ENCODE results near the gene PLA2G4E.

PLA2G4E gene

GRCh38 chr15:41977757-41978383 is 43.0 kb downstream of the PLA2G4E start:
- Histone ChIP-seq H3K36me3 (ENCODE audit: control insufficient read depth in 1 of 2, insufficient read depth in 2 of 2, low read depth in 1 of 2, low read length in 2 of 2) (no peaks in the 10 kb centered on the region), H3K4me2 (ENCODE audit: low read length, poor library complexity, severe bottlenecking) (no peak overlapping the region), H2BK15ac (ENCODE audit: low read depth, poor library complexity, severe bottlenecking) (no peak overlapping the region), H3K4me1 (ENCODE audit: control insufficient read depth, insufficient read depth, low read depth, low read length) (peaks cover 2% of the 10 kb centered on the region), H3K23ac (ENCODE audit: low read length in 2 of 2) (no peak overlapping the region), H2BK120ac (ENCODE audit: low read depth, low read length) (no peak overlapping the region), H3K4me3 (ENCODE audit: insufficient read depth in 1 of 2, low read depth in 1 of 2, low read length in 2 of 2) (no peak overlapping the region), H3K27ac (ENCODE audit: low read length, poor library complexity, severe bottlenecking) (no peak overlapping the region), H3K4ac (ENCODE audit: low read depth in 1 of 2, low read length in 2 of 2) (no peak overlapping the region), H2BK12ac (ENCODE audit: low read length in 2 of 2) (no peak overlapping the region), H2AK5ac (ENCODE audit: low read length, severe bottlenecking) (no peak overlapping the region), H3K18ac (ENCODE audit: low read depth in 1 of 2, low read length in 2 of 2) (no peak overlapping the region), H3K27me3 (ENCODE audit: control insufficient read depth in 1 of 2, insufficient read depth in 1 of 2, low read length in 2 of 2) (peaks cover 0 to 11% of the 10 kb centered on the region in 2 experiments), H3K9ac (ENCODE audit: low read length) (no peak overlapping the region), H4K8ac (ENCODE audit: low read length) (no peak overlapping the region), H4K91ac (ENCODE audit: low read length) (no peak overlapping the region), H3K79me1 (replicated peaks; ENCODE audit: low read length, poor library complexity, severe bottlenecking) (no peaks in the 10 kb centered on the region), H2BK5ac (ENCODE audit: low read depth, low read length, poor library complexity, severe bottlenecking) (no peak overlapping the region), H3K14ac (ENCODE audit: low read length in 2 of 2) (no peak overlapping the region), H2AFZ (ENCODE audit: low read depth, low read length) (no peak overlapping the region), H3K9me3 (ENCODE audit: control insufficient read depth, low read length) (no peaks in the 10 kb centered on the region)
- 90% methylated on average over 5 of the region's 6 CpGs for WGBS
- no peak for DNase-seq

DNA sequence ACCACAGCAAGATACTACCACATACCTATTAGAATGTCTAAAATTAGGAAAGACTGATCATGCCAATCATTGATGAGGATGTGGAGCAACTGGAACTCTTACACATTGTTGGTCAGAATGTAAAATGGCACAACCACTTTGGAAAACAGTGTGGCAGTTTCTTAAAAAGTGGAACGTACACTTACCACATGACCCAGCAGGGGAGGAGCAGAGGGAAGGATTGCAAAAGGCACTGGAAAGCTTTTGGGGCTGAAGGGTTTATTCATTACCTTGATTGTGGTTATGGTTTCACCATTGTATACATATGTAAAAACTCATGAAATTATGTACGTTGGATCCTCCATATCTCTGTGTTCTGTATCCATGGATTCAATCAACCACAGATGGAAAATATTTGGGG is 45.2 kb downstream of the PLA2G4E start:
- no peak overlapping the region for H4K8ac ChIP-seq (ENCODE audit: low read length)
- no peaks in the 10 kb centered on the region for H3K79me1 ChIP-seq (replicated peaks; ENCODE audit: low read length, poor library complexity, severe bottlenecking)
- no peak overlapping the region for H3K14ac ChIP-seq (ENCODE audit: low read length in 2 of 2)
- no peak overlapping the region for H3K23ac ChIP-seq (ENCODE audit: low read length in 2 of 2)
- H3K27me3 ChIP-seq (ENCODE audit: control insufficient read depth in 1 of 2, insufficient read depth in 1 of 2, low read length in 2 of 2): peaks cover 0 to 11% of the 10 kb centered on the region in 2 experiments
- no peak overlapping the region for H4K91ac ChIP-seq (ENCODE audit: low read length)
- H2BK12ac ChIP-seq (ENCODE audit: low read length in 2 of 2): no peak overlapping the region
- no peak overlapping the region for H2BK5ac ChIP-seq (ENCODE audit: low read depth, low read length, poor library complexity, severe bottlenecking)
- no peak overlapping the region for H3K4me3 ChIP-seq (ENCODE audit: insufficient read depth in 1 of 2, low read depth in 1 of 2, low read length in 2 of 2)
- no peak overlapping the region for H3K4me2 ChIP-seq (ENCODE audit: low read length, poor library complexity, severe bottlenecking)
- H3K36me3 ChIP-seq (ENCODE audit: control insufficient read depth in 1 of 2, insufficient read depth in 2 of 2, low read depth in 1 of 2, low read length in 2 of 2): peaks cover 0 to 5% of the 10 kb centered on the region in 2 experiments
- H3K4ac ChIP-seq (ENCODE audit: low read depth in 1 of 2, low read length in 2 of 2): no peak overlapping the region
- H3K9ac ChIP-seq (ENCODE audit: low read length): no peak overlapping the region
- H2AFZ ChIP-seq (ENCODE audit: low read depth, low read length): no peak overlapping the region
- 50% methylated on average over 1 of the region's 2 CpGs for WGBS
- no peak for DNase-seq
- no peak overlapping the region for H2BK15ac ChIP-seq (ENCODE audit: low read depth, poor library complexity, severe bottlenecking)
- H3K9me3 ChIP-seq (ENCODE audit: control insufficient read depth, low read length): no peaks in the 10 kb centered on the region
- no peak overlapping the region for H2AK5ac ChIP-seq (ENCODE audit: low read length, severe bottlenecking)
- H3K27ac ChIP-seq (ENCODE audit: low read length, poor library complexity, severe bottlenecking): no peak overlapping the region
- H2BK120ac ChIP-seq (ENCODE audit: low read depth, low read length): no peak overlapping the region
- peaks cover 2% of the 10 kb centered on the region for H3K4me1 ChIP-seq (ENCODE audit: control insufficient read depth, insufficient read depth, low read depth, low read length)
- H3K18ac ChIP-seq (ENCODE audit: low read depth in 1 of 2, low read length in 2 of 2): no peak overlapping the region

DNA sequence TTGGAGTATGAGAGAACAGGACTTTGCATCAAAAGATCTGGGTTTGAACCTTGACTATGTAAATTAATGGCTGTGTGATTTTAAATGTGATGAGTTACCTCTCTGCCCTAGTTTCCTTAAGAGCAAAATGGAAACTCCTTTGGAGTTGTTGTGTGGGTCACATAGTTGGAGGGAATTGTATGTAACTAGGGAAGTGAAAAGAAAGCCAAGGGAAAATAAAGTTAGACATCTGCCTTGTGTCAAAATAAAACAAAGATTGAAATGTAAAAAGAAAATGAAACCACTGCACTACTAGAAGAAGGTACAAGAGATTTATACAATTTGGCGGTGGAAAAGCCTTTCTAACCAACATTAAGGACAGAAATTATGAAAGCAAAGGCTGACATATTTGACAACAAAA is 46.8 kb downstream of the PLA2G4E start:
- H2AK5ac ChIP-seq (ENCODE audit: low read length, severe bottlenecking): no peak overlapping the region
- H3K23ac ChIP-seq (ENCODE audit: low read length in 2 of 2): no peak overlapping the region
- no peak overlapping the region for H3K4me3 ChIP-seq (ENCODE audit: insufficient read depth in 1 of 2, low read depth in 1 of 2, low read length in 2 of 2)
- H3K14ac ChIP-seq (ENCODE audit: low read length in 2 of 2): no peak overlapping the region
- no peak overlapping the region for H2AFZ ChIP-seq (ENCODE audit: low read depth, low read length)
- no peak overlapping the region for H4K8ac ChIP-seq (ENCODE audit: low read length)
- H3K4me2 ChIP-seq (ENCODE audit: low read length, poor library complexity, severe bottlenecking): no peak overlapping the region
- no peak overlapping the region for H3K4ac ChIP-seq (ENCODE audit: low read depth in 1 of 2, low read length in 2 of 2)
- peaks cover 0 to 5% of the 10 kb centered on the region in 2 experiments for H3K36me3 ChIP-seq (ENCODE audit: control insufficient read depth in 1 of 2, insufficient read depth in 2 of 2, low read depth in 1 of 2, low read length in 2 of 2)
- no peaks in the 10 kb centered on the region for H3K79me1 ChIP-seq (replicated peaks; ENCODE audit: low read length, poor library complexity, severe bottlenecking)
- H2BK5ac ChIP-seq (ENCODE audit: low read depth, low read length, poor library complexity, severe bottlenecking): no peak overlapping the region
- no peak for DNase-seq
- peaks cover 4% of the 10 kb centered on the region for H3K4me1 ChIP-seq (ENCODE audit: control insufficient read depth, insufficient read depth, low read depth, low read length)
- no peak overlapping the region for H2BK15ac ChIP-seq (ENCODE audit: low read depth, poor library complexity, severe bottlenecking)
- H3K27me3 ChIP-seq (ENCODE audit: control insufficient read depth in 1 of 2, insufficient read depth in 1 of 2, low read length in 2 of 2): peaks cover 0 to 11% of the 10 kb centered on the region in 2 experiments
- H3K27ac ChIP-seq (ENCODE audit: low read length, poor library complexity, severe bottlenecking): no peak overlapping the region
- H3K18ac ChIP-seq (ENCODE audit: low read depth in 1 of 2, low read length in 2 of 2): no peak overlapping the region
- no peak overlapping the region for H2BK12ac ChIP-seq (ENCODE audit: low read length in 2 of 2)
- no peaks in the 10 kb centered on the region for H3K9me3 ChIP-seq (ENCODE audit: control insufficient read depth, low read length)
- H3K9ac ChIP-seq (ENCODE audit: low read length): no peak overlapping the region
- H2BK120ac ChIP-seq (ENCODE audit: low read depth, low read length): no peak overlapping the region
- WGBS: no CpG with 5 or more reads among the region's 1 CpG
- no peak overlapping the region for H4K91ac ChIP-seq (ENCODE audit: low read length)

DNA sequence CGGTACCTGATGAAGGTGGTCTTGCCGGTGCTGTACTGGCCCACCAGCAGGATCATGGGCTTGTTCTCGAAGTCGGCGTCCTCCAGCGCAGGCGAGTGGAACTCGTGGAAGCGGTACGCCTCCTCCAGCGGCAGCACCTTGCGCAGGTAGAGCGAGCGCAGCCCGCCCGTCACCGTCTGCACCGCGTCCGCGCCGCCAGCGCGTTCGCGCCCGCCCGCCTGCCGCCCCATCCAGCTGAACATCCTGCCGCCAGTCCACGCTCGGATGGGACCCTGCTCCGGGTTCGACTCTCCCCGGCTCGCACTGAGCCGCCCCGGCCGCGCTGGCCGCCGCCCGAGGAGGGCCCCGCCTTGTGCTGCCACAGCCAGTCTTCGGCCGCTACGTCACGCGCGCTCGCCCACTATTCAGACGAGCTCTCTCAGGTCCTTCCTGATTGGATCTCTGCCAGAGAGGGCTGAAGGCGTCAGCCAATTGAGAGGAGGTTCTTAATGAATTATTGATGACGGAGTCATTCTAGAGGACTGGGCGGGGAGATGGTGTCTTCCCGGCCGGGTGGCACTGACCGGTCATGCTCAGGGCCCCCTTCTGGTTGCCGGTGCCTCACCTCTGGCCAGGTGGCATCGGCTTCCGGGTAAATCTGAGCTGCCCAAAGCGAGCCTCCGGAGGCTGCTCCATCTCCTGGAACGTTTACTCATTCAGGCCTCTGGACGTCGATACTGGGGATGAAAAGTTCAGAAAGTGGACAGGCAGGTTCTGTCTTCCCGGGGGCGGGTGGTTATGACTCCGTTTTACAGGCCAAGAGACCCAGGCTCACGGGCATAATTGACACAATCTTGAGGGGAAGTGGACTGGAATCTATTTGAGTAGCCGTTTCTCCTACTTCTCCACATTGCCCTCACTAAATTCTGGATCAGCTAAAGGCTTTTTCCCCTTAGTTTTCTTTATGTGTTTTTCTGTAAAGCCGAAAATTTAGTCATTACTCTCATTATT is 48.3 kb downstream of the PLA2G4E start, which contains the start of gene EHD4:
Gene EHD4 (minus strand): TSS at position 305 of the 990 bp plus-strand sequence. CDS start 63 bp downstream, at position 242.
- Histone ChIP-seq H3K79me1 (replicated peaks; ENCODE audit: low read length, poor library complexity, severe bottlenecking) (no peaks in the 10 kb centered on the region), H3K4me3 (ENCODE audit: insufficient read depth in 1 of 2, low read depth in 1 of 2, low read length in 2 of 2) (peak within 1 kb of the TSS; percentile 95 to 99), H3K4me2 (ENCODE audit: low read length, poor library complexity, severe bottlenecking) (peak within 1 kb of the TSS; percentile 69), H3K23ac (ENCODE audit: low read length in 2 of 2) (peak within 1 kb of the TSS; percentile 79 to 85), H3K14ac (ENCODE audit: low read length in 2 of 2) (peak within 1 kb of the TSS; percentile 65 to 94), H2AK5ac (ENCODE audit: low read length, severe bottlenecking) (peak within 1 kb of the TSS; percentile 85), H3K9ac (ENCODE audit: low read length) (peak within 1 kb of the TSS; percentile 90), H3K36me3 (ENCODE audit: control insufficient read depth in 1 of 2, insufficient read depth in 2 of 2, low read depth in 1 of 2, low read length in 2 of 2) (peaks cover 0 to 5% of the 10 kb centered on the region in 2 experiments), H3K27ac (ENCODE audit: low read length, poor library complexity, severe bottlenecking) (peak within 1 kb of the TSS; percentile 88), H2BK5ac (ENCODE audit: low read depth, low read length, poor library complexity, severe bottlenecking) (peak within 1 kb of the TSS; percentile 96), H3K27me3 (ENCODE audit: control insufficient read depth in 1 of 2, insufficient read depth in 1 of 2, low read length in 2 of 2) (peaks cover 0 to 5% of the 10 kb centered on the region in 2 experiments), H3K4me1 (ENCODE audit: control insufficient read depth, insufficient read depth, low read depth, low read length) (peaks cover 4% of the 10 kb centered on the region), H4K91ac (ENCODE audit: low read length) (peak within 1 kb of the TSS; percentile 94), H3K9me3 (ENCODE audit: control insufficient read depth, low read length) (no peaks in the 10 kb centered on the region), H3K4ac (ENCODE audit: low read depth in 1 of 2, low read length in 2 of 2) (peak within 1 kb of the TSS; percentile 97 to 99), H4K8ac (ENCODE audit: low read length) (peak within 1 kb of the TSS; percentile 95), H2BK12ac (ENCODE audit: low read length in 2 of 2) (peak within 1 kb of the TSS in 1 of 2 experiments; percentile 26), H2BK15ac (ENCODE audit: low read depth, poor library complexity, severe bottlenecking) (peak within 1 kb of the TSS; percentile 91), H2AFZ (ENCODE audit: low read depth, low read length) (peak within 1 kb of the TSS; percentile 95), H2BK120ac (ENCODE audit: low read depth, low read length) (no peak within 1 kb of the TSS), H3K18ac (ENCODE audit: low read depth in 1 of 2, low read length in 2 of 2) (peak within 1 kb of the TSS; percentile 96 to 98)
- peak; percentile 99 for DNase-seq
- under 1% methylated on average over 64 of the region's 72 CpGs for WGBS

All from mesenchymal stem cell (in vitro differentiated cells and primary cell).